Breast epithelium (tissue), 3 donors: ENCODE results near the gene TRMT5.

Experiments
- CTCF ChIP-seq, 3 donors: fragments of 450-650 bp; IDR thresholded peaks; one replicate each; pipeline ENCODE4 v1.5.1; 2016 to 2017; ENCODE audit warnings: antibody characterized with exemption in 3 of 3, mild to moderate bottlenecking in 3 of 3, moderate library complexity in 3 of 3
- POLR2A ChIP-seq: fragments of 450-650 bp; IDR thresholded peaks from one replicate; pipeline ENCODE4 v1.6.1; 2016; ENCODE audit warnings: antibody characterized with exemption, mild to moderate bottlenecking, moderate library complexity

- no peak for TF ChIP-seq CTCF (IDR thresholded peaks at IDR 0.05)
- TF ChIP-seq POLR2A = no peak
Observed at GRCh38 chr14:60925286-60925685, 55.6 kb downstream of the TRMT5 start.
